ENCODE results near the gene ZDHHC24. TPM values are rescaled to one million over a fixed set of nuclear protein-coding genes. Genes with fewer than 3 reads are reported as not detected.
A peak's percentile ranks its signal among the peaks of the same experiment; 100 is the strongest.

The ZDHHC24 gene
- total RNA-seq, 2 donors from 2014 or later, result 7.7 to 10.7 TPM

DNA sequence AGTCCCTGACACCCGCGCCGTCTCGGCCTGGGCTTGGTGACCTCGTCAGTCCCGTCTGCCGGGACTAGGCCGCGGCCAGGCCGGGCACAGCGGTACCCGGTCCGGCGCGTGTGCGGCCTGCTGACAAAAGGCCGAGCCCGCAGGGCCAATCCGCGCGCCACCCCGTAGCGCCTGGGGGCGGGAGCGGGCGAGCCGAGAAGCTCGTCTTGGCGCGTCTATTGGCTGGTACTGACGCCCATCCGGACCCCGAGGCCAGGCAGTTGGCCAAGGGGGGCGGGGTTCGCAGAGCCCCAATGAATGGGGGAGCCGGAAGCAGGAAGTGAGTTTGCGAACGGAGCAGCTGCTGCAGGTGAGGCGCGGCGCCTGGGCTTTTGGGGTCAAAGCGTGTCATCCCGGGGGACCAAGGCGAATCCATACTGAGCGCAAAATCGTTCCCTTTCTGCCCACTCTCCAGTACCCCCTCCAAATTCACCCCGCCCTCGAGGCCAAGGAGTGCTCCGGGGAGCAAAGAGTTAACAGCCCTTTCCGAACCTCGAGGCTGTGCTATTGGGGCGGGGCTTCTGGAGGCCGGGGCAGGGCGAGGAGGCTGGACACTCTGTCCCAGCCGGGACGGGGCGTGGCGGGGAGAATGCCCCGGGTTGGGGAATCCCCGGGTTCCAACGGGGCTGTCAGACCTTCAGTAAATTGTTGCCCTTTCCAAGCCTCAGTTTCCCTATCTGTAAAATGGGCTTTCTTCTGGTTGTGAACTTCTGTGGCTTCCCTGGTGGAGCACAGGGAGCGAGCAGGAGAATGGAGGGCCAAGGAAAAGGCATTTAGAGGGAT lies 65.5 kb downstream of the ZDHHC24 start, which contains the start of gene DPP3:
TSS of gene DPP3 (plus strand) at position 318 of the 822 bp plus-strand sequence. CDS start 1,767 bp downstream, outside the sequence.
- H3K4me3 ChIP-seq, result peak within 1 kb of the TSS; percentile 74
- H3K9ac ChIP-seq (ENCODE audit: low read depth in 2 of 2, low read length in 2 of 2), result peak within 1 kb of the TSS; percentile 85 to 98
- H3K9me3 ChIP-seq, result no peaks in the 10 kb centered on the region
- peak within 1 kb of the TSS; percentile 91 for H3K27ac ChIP-seq
- TF ChIP-seq, protein P1, sequence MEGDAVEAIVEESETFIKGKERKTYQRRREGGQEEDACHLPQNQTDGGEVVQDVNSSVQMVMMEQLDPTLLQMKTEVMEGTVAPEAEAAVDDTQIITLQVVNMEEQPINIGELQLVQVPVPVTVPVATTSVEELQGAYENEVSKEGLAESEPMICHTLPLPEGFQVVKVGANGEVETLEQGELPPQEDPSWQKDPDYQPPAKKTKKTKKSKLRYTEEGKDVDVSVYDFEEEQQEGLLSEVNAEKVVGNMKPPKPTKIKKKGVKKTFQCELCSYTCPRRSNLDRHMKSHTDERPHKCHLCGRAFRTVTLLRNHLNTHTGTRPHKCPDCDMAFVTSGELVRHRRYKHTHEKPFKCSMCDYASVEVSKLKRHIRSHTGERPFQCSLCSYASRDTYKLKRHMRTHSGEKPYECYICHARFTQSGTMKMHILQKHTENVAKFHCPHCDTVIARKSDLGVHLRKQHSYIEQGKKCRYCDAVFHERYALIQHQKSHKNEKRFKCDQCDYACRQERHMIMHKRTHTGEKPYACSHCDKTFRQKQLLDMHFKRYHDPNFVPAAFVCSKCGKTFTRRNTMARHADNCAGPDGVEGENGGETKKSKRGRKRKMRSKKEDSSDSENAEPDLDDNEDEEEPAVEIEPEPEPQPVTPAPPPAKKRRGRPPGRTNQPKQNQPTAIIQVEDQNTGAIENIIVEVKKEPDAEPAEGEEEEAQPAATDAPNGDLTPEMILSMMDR (IDR thresholded peaks at IDR 0.05), result no peak
- no peaks in the 10 kb centered on the region for H3K36me3 ChIP-seq
- peak; percentile 98 for DNase-seq
- intact Hi-C loops (cut with DNase I), result no loop called here
- no peaks in the 10 kb centered on the region for H3K4me1 ChIP-seq
- H3K27me3 ChIP-seq, result no peaks in the 10 kb centered on the region

DNA sequence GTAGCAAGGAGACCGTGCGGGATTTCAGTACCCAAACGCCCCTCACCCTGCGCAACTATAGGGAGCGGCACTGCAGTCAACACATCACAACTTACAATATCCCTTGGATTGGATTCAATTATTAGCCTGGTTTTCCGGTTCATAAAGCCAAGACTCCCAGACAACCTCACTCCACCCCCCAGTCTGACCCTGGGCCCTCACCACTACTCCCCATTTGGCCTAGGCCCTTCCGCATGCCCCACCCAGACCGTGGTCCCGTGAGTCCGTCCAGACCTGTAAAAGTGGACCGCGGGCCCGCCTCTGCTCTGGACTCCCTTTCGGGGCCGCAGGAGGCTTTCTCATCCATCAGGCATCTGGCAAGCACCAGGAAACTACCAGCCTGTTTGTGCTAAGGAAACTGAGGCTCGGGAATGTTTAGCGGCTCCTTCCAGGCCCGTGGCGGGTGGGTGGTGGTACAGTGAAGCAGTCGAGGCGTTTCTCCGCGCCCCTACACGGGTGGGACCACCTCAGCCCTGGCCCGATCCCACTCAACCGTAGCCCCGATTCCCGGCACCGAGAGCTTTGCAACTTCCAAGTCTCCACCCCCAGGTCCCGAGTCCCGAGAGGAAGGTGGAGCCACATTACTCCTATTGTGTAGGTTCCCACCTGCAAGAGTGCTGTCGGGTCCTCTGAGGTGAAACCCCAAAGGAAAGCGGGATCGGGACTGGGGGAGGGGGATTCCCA lies 66.3 kb downstream of the ZDHHC24 start:
- peak overlapping the region; percentile 74 for H3K4me3 ChIP-seq
- no peaks in the 10 kb centered on the region for H3K9me3 ChIP-seq
- peak overlapping the region; percentile 91 for H3K27ac ChIP-seq
- H3K36me3 ChIP-seq, result no peaks in the 10 kb centered on the region
- intact Hi-C loops (cut with DNase I), result no loop called here
- H3K4me1 ChIP-seq, result no peaks in the 10 kb centered on the region
- no peaks in the 10 kb centered on the region for H3K27me3 ChIP-seq
- TF ChIP-seq, protein P1 (IDR thresholded peaks at IDR 0.05), result no peak
- H3K9ac ChIP-seq (ENCODE audit: low read depth in 2 of 2, low read length in 2 of 2), result peak overlapping the region; percentile 85 to 98
- peak; percentile 81 for DNase-seq

DNA sequence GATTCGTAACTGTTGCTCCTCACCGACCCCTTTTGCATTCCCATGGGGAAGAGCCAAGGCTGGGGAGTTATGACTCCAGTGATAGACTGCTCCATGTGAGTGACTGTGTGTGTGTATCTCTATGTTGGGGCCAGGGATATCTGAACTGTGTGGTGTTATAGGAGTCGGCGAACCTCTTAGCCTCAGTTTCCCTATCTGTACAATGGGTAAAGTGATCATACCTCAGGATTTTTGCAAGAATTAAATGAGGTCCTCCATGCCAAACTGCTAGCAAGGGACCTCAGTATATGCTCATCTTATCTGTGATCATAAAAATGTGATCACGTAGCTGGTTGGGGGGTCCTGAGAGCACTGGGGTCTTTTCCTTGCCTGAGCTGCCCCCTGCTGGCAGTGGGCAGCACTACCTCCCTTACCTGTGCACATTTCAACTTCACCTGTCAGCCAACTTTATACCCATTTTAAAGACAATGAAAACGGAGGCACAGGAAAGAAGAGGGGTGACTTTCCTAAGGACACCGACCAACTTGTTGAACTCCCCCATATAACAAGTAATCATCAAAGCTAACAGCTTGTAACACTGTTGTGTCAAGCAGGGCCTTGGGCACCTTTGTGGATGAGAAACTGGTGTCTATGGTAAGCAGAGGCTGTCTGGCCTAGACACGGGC lies 67.0 kb downstream of the ZDHHC24 start:
- Histone ChIP-seq H3K9ac (ENCODE audit: low read depth in 2 of 2, low read length in 2 of 2) (peak overlapping the region; percentile 85 to 98), H3K4me1 (no peaks in the 10 kb centered on the region), H3K9me3 (no peaks in the 10 kb centered on the region), H3K4me3 (peak overlapping the region; percentile 74), H3K27ac (peak overlapping the region; percentile 91), H3K36me3 (no peaks in the 10 kb centered on the region), H3K27me3 (no peaks in the 10 kb centered on the region)
- no peak for DNase-seq
- intact Hi-C loops (cut with DNase I), result no loop called here
- TF ChIP-seq, protein P1 (IDR thresholded peaks at IDR 0.05), result peak; percentile 66

DNA sequence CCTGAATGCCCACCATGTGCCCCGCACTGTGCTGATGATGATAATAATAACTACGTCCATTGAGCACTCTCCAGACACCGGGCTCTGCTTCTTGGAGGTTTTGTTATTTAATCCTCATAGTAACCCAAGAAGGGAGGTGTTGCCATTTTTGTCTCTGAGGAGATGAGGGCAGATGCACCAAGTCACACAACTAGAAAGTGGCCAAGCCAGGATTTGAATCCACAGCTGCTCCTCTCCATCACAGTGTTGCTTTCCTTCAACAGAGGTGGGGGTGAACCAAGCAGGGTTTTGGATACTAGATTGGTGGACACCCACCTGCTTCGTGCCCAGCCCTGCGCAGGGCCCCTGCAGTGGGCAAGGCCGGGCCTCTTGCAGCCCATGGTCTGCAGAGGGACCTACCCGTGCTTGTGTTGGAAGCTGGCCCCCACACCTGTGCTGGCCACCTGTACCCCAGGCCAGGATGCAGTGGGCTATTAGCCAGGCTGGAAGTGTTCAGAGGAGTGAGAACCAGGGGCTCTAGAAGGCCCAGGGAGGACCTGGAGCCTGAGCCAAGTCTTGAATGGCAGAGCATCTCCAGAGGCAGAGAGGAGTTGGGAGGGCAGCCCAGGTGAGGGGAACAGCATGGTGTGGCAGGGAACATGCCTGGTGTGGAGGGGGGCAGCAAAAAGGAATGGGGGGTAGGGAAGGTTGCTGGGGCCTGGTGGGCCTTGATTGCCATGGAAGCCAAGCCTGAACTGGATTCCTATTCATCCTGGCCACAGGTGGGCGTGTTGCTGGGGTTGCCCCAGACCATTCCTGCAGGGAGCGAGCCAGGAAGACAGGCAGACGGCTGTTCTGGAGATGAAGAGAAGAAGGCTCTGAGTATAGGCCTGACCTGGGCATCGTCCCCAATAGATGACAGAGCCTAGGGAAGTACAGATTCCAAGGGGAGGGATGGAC lies 68.3 kb downstream of the ZDHHC24 start:
- Histone ChIP-seq H3K9ac (ENCODE audit: low read depth in 2 of 2, low read length in 2 of 2) (no peak overlapping the region), H3K27ac (no peak overlapping the region), H3K27me3 (no peaks in the 10 kb centered on the region), H3K36me3 (no peaks in the 10 kb centered on the region), H3K4me1 (no peaks in the 10 kb centered on the region), H3K9me3 (no peaks in the 10 kb centered on the region), H3K4me3 (no peak overlapping the region)
- intact Hi-C loops (cut with DNase I), result no loop called here
- no peak for DNase-seq
- TF ChIP-seq, protein P1 (IDR thresholded peaks at IDR 0.05), result no peak

Measured in colonic mucosa (tissue), 4 donors.